NCI-H345 treated with DMSO at 0.1 percent for 48 hours (cell line): ENCODE data around the gene LINS1.

Experiments
- DNase-seq: peaks from one replicate; lab custom pipeline; 2025; ENCODE audit not compliant: unreplicated experiment; lab: John Stamatoyannopoulos, UW

The LINS1 gene

GRCh38 chr15:100560323-100560722 lies 41.7 kb downstream of the LINS1 start:
- no peak for DNase-seq

- no peak for DNase-seq
Measured at GRCh38 chr15:100559330-100559729, 42.7 kb downstream of the LINS1 start.

- DNase-seq: no peak
Measured at GRCh38 chr15:100558771-100559254, 43.2 kb downstream of the LINS1 start.

GRCh38 chr15:100553468-100553867 lies 48.5 kb downstream of the LINS1 start:
- DNase-seq: no peak

- no peak for DNase-seq
Measured at GRCh38 chr15:100547961-100548360, 54.0 kb downstream of the LINS1 start.

- DNase-seq: no peak
Measured at GRCh38 chr15:100544946-100545345, 57.0 kb downstream of the LINS1 start.

- DNase-seq: no peak
Measured at GRCh38 chr15:100544338-100544841, 57.6 kb downstream of the LINS1 start.

GRCh38 chr15:100542290-100542689 lies 59.7 kb downstream of the LINS1 start:
- no peak for DNase-seq

GRCh38 chr15:100537331-100537730 lies 64.7 kb downstream of the LINS1 start:
- no peak for DNase-seq

- DNase-seq: no peak
Measured at GRCh38 chr15:100536733-100537132, 65.3 kb downstream of the LINS1 start.

- DNase-seq: no peak
Measured at GRCh38 chr15:100533886-100534285, 68.1 kb downstream of the LINS1 start.

- DNase-seq: no peak
Measured at GRCh38 chr15:100531823-100532327, 70.1 kb downstream of the LINS1 start.

- DNase-seq: no peak
Measured at GRCh38 chr15:100531204-100531603, 70.8 kb downstream of the LINS1 start.

GRCh38 chr15:100529556-100529955 lies 72.4 kb downstream of the LINS1 start:
- no peak for DNase-seq

GRCh38 chr15:100528833-100529428 lies 73.1 kb downstream of the LINS1 start, which contains the start of gene CERS3:
Gene CERS3, minus strand, starts transcription at chr15:100528950. Its CDS starts 27,101 bp downstream, at chr15:100501849.
- no peak for DNase-seq

- DNase-seq: no peak
Measured at GRCh38 chr15:100526027-100526481, 75.9 kb downstream of the LINS1 start.

GRCh38 chr15:100525436-100525835 lies 76.5 kb downstream of the LINS1 start:
- no peak for DNase-seq

GRCh38 chr15:100524326-100524725 lies 77.7 kb downstream of the LINS1 start:
- DNase-seq: no peak

GRCh38 chr15:100521907-100522306 lies 80.1 kb downstream of the LINS1 start:
- no peak for DNase-seq

- no peak for DNase-seq
Measured at GRCh38 chr15:100520132-100520921, 81.7 kb downstream of the LINS1 start.

- DNase-seq: no peak
Measured at GRCh38 chr15:100517846-100518245, 84.1 kb downstream of the LINS1 start.
